ENCODE results near the gene PIH1D1. TPM values are rescaled to one million over a fixed set of nuclear protein-coding genes. Genes with fewer than 3 reads are reported as not detected.

Gene PIH1D1
- total and polyA plus RNA-seq, 4 donors, result 45.0 to 124 (median 64.2) TPM

DNA sequence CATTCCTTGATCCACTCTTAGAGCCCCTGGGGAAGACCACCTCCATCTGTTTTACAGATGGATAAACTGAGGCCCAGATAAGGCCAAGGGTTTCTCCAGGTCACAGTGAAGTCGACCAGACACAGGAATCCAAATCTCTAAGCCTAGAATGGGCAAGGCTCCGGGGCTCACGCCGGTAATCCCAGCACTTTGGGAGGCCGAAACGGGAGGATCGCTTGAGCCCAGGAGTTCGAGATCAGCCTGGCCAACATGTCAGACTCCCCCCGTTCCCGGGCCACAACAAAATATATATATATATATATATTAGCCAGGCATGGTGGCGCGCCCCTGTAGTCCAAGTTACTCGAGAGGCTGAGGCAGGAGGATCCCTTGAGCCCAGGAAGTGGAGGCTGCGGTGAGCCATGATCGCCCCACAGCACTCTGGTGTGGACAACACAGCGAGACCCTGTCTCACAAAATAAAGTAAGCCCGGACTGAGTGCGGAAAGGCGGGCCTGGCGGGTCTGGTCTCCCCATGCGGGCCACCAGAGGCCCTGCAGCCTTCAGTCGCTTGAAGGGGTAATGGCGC, 35.2 kb upstream of the PIH1D1 start:
- 64 to 66% methylated on average over 23 of the region's 23 CpGs for WGBS, 2 donors
- Histone ChIP-seq H3K4me1 (ENCODE audit: control insufficient read depth in 1 of 2, insufficient read depth in 2 of 2, low read length in 2 of 2) (no peaks in the 10 kb centered on the region), H3K9me3 (ENCODE audit: control insufficient read depth, low read length) (no peaks in the 10 kb centered on the region), H3K4me3 (ENCODE audit: low read length in 2 of 2) (no peak overlapping the region), H3K27ac (ENCODE audit: low read depth in 1 of 2, low read length in 2 of 2) (peak overlapping the region in 1 of 2 donors; percentile 66), H3K36me3 (ENCODE audit: control insufficient read depth in 1 of 2, insufficient read depth in 2 of 2, low read length in 1 of 2) (peaks cover 0 to 10% of the 10 kb centered on the region in 2 donors), H3K27me3 (ENCODE audit: control insufficient read depth in 1 of 2, insufficient read depth in 2 of 2, low read length in 1 of 2) (no peaks in the 10 kb centered on the region)
- intact Hi-C loops (cut with DNase I), result loop anchor here in 1 of 2 donors (1.0 kb wide), 1 partner anchor 10 kb away; the partner anchor contains the start of gene RPS11
- no peak for ATAC-seq (ENCODE audit: low FRiP score)
- no peak for DNase-seq

DNA sequence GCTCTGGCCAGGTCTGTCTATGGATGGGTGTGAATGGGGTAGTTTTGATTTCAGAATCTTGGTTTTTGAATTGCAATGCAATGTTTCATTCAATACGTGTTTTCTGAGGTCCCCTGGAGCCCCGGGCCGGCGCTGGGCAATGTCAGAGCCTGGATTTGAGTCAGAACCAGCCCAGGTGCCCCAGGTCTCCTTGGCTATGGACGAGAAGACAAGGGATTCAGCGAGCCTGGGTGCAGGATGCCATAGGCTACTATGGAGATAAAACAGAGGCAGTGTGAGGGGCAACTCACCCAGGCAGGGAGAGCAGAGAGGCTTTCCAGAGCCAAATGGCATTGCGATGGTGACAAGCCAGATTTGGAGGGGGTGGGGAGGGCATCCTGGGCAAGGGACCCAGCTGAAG, 34.6 kb upstream of the PIH1D1 start:
- no peaks in the 10 kb centered on the region for H3K4me1 ChIP-seq (ENCODE audit: control insufficient read depth in 1 of 2, insufficient read depth in 2 of 2, low read length in 2 of 2)
- no peaks in the 10 kb centered on the region for H3K9me3 ChIP-seq (ENCODE audit: control insufficient read depth, low read length)
- H3K27ac ChIP-seq (ENCODE audit: low read depth in 1 of 2, low read length in 2 of 2), result no peak overlapping the region
- H3K27me3 ChIP-seq (ENCODE audit: control insufficient read depth in 1 of 2, insufficient read depth in 2 of 2, low read length in 1 of 2), result no peaks in the 10 kb centered on the region
- intact Hi-C loops (cut with DNase I), result no loop called here
- DNase-seq (no peak), ATAC-seq (ENCODE audit: low FRiP score) (no peak)
- H3K36me3 ChIP-seq (ENCODE audit: control insufficient read depth in 1 of 2, insufficient read depth in 2 of 2, low read length in 1 of 2), result peaks cover 0 to 6% of the 10 kb centered on the region in 2 donors
- WGBS, 2 donors, result 86 to 88% methylated on average over 7 of the region's 7 CpGs
- H3K4me3 ChIP-seq (ENCODE audit: low read length in 2 of 2), result no peak overlapping the region

DNA sequence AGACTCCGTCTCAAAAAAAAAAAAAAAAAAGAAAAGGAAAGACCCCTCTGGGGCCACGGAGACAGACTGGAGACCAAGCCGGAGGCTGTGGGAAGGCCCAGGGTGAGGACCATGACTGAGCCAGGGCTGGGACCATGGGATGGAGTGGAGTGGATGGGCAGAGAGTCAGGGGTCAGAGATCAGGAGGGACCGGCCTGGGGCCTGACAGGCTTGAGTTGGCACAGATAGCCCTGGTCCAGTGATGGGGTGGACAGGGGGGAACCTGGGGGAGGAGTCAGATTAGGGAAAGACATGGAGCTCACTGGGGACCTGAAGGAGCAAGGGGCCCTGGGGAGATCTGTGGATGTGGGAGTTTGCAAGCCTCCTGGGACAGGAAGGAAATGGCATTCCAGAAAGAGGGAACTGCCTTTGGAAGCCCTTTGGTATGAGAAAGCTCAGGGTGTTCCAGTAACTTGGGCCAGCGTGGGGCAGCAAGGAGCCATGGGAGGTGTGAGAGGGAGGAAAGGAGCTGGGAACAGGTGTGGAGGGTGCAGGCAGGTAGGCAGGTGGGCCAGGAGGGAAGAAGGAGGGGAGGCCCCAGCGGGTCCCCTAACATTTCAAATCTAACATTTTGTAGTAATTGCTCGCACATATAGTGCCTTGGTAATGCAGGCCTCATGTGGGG, 29.5 kb upstream of the PIH1D1 start:
- DNase-seq (no peak), ATAC-seq (ENCODE audit: low FRiP score) (no peak)
- 87 to 90% methylated on average over 7 of the region's 7 CpGs for WGBS, 2 donors
- Histone ChIP-seq H3K36me3 (ENCODE audit: control insufficient read depth in 1 of 2, insufficient read depth in 2 of 2, low read length in 1 of 2) (no peaks in the 10 kb centered on the region), H3K9me3 (ENCODE audit: control insufficient read depth, low read length) (no peaks in the 10 kb centered on the region), H3K27me3 (ENCODE audit: control insufficient read depth in 1 of 2, insufficient read depth in 2 of 2, low read length in 1 of 2) (no peaks in the 10 kb centered on the region), H3K4me1 (ENCODE audit: control insufficient read depth in 1 of 2, insufficient read depth in 2 of 2, low read length in 2 of 2) (no peaks in the 10 kb centered on the region), H3K27ac (ENCODE audit: low read depth in 1 of 2, low read length in 2 of 2) (no peak overlapping the region), H3K4me3 (ENCODE audit: low read length in 2 of 2) (no peak overlapping the region)
- intact Hi-C loops (cut with DNase I), result no loop called here

DNA sequence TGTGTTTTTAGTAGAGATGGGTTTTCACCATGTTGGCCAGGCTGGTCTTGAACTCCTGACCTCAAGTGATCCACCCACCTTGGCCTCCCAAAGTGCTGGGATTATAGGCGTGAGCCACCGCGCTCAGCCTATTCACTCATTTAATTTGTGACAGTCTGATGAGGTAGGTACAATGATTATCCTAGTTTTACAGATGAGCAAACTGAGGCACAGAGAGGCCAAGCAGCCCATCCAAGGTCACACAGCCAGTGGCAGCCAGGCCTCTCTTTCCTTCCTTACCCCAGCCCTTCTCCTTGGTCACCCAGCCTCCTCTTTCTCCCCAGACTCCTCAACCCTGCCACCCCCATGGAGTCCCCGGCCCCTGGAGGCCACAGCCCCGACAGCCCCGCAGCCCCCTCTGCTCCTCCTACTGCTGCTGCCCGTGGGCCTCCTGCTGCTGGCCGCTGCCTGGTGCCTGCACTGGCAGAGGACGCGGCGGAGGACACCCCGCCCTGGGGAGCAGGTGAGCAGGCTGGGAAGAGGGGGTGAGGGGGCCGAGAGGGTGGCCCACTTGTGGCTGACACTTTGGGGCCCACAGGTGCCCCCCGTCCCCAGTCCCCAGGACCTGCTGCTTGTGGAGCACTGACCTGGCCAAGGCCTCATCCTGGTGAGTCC, 28.5 kb upstream of the PIH1D1 start:
- no peak overlapping the region for H3K27ac ChIP-seq (ENCODE audit: low read depth in 1 of 2, low read length in 2 of 2)
- intact Hi-C loops (cut with DNase I), result no loop called here
- no peaks in the 10 kb centered on the region for H3K9me3 ChIP-seq (ENCODE audit: control insufficient read depth, low read length)
- no peaks in the 10 kb centered on the region for H3K36me3 ChIP-seq (ENCODE audit: control insufficient read depth in 1 of 2, insufficient read depth in 2 of 2, low read length in 1 of 2)
- ATAC-seq (ENCODE audit: low FRiP score) (no peak), DNase-seq (no peak)
- WGBS, 2 donors, result 92 to 93% methylated on average over 14 of the region's 14 CpGs
- no peaks in the 10 kb centered on the region for H3K27me3 ChIP-seq (ENCODE audit: control insufficient read depth in 1 of 2, insufficient read depth in 2 of 2, low read length in 1 of 2)
- no peaks in the 10 kb centered on the region for H3K4me1 ChIP-seq (ENCODE audit: control insufficient read depth in 1 of 2, insufficient read depth in 2 of 2, low read length in 2 of 2)
- H3K4me3 ChIP-seq (ENCODE audit: low read length in 2 of 2), result no peak overlapping the region

DNA sequence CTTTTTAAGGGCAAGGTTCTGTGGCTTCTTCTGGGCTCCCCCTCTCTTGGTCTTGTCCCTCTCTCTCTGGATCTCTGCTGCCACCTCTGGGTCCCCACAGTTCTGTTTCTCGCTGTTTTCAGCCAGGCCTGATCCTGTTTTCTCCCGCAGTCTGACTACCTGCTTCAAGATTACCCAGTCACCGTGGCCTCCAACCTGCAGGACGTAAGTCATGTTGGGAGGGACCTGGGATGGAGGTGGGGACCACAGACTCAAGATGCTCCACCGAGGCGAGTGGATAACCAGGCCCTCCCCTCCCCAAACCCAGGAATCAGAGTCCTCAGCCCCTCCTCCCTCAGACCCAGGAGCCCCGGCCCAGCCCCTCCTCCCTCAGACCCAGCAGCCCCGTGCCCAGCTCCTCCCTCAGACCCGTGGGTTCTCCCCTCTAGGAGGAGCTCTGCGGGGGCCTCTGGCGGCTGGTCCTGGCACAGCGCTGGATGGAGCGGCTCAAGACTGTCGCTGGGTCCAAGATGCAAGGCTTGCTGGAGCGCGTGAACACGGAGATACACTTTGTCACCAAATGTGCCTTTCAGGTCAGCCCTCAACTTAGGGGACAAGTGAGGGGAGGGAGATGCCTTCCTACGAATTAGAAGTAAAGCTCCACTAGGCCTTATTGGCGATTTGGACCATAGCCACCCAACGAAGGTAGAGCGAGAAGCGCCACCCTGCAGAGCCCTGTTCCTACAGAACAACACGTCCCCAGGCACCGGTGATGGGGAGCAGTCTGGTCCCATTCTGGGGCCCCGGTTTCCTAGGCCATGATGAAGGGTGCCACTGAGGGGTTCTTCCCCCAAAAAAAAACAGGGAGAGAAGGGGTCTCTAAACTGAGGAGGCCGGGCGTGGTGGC, 24.6 kb upstream of the PIH1D1 start:
- Histone ChIP-seq H3K27ac (ENCODE audit: low read depth in 1 of 2, low read length in 2 of 2) (no peak overlapping the region), H3K27me3 (ENCODE audit: control insufficient read depth in 1 of 2, insufficient read depth in 2 of 2, low read length in 1 of 2) (no peaks in the 10 kb centered on the region), H3K36me3 (ENCODE audit: control insufficient read depth in 1 of 2, insufficient read depth in 2 of 2, low read length in 1 of 2) (no peaks in the 10 kb centered on the region), H3K9me3 (ENCODE audit: control insufficient read depth, low read length) (no peaks in the 10 kb centered on the region), H3K4me3 (ENCODE audit: low read length in 2 of 2) (no peak overlapping the region), H3K4me1 (ENCODE audit: control insufficient read depth in 1 of 2, insufficient read depth in 2 of 2, low read length in 2 of 2) (no peaks in the 10 kb centered on the region)
- WGBS, 2 donors, result 51 to 52% methylated on average over 23 to 27 of the region's 27 CpGs
- DNase-seq (peak in 1 of 2 donors; percentile 86), ATAC-seq (ENCODE audit: low FRiP score) (peak; percentile 53)
- intact Hi-C loops (cut with DNase I), result loop anchor here in 1 of 2 donors (2.0 kb wide), 1 partner anchor 71 kb away; no protein-coding TSS in a partner anchor

DNA sequence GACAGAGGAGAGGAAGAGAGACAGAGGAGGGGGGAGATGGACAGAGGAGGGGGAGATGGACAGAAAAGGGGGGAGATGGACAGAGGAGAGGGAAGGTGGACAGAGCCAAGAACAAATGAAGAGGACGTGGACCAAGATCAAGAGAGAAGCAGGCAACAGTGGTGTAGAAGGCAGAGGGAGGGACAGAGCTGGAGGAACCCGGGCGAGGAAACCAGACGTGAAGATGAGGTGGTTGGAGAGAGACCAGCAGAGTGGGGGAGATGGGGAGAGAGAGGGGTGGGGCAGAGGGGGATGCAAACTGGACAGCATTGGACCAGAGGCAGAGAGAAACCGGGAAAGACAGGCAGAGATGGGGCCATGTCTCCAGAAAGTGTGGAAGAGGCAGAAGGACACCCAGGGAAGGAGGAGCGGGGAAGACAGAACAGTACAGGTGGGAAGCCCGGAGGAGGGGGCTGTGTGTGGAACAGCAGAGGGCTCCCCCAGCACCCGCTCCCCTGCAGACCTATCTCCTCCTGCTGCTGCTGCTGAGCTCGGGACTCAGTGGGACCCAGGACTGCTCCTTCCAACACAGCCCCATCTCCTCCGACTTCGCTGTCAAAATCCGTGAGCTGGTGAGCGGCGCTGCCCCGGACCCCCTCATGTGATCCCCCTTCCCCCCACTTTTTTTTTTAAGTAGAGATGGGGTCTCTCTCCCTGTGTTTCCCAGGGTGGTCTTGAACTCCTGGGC, 23.7 kb upstream of the PIH1D1 start:
- no peak for ATAC-seq (ENCODE audit: low FRiP score)
- Histone ChIP-seq H3K9me3 (ENCODE audit: control insufficient read depth, low read length) (no peaks in the 10 kb centered on the region), H3K27ac (ENCODE audit: low read depth in 1 of 2, low read length in 2 of 2) (no peak overlapping the region), H3K27me3 (ENCODE audit: control insufficient read depth in 1 of 2, insufficient read depth in 2 of 2, low read length in 1 of 2) (no peaks in the 10 kb centered on the region), H3K4me1 (ENCODE audit: control insufficient read depth in 1 of 2, insufficient read depth in 2 of 2, low read length in 2 of 2) (no peaks in the 10 kb centered on the region), H3K4me3 (ENCODE audit: low read length in 2 of 2) (no peak overlapping the region), H3K36me3 (ENCODE audit: control insufficient read depth in 1 of 2, insufficient read depth in 2 of 2, low read length in 1 of 2) (no peaks in the 10 kb centered on the region)
- intact Hi-C loops (cut with DNase I), result loop anchor here in 1 of 2 donors (2.0 kb wide), 1 partner anchor 71 kb away; no protein-coding TSS in a partner anchor
- no peak for DNase-seq
- WGBS, 2 donors, result 63 to 69% methylated on average over 15 of the region's 15 CpGs

DNA sequence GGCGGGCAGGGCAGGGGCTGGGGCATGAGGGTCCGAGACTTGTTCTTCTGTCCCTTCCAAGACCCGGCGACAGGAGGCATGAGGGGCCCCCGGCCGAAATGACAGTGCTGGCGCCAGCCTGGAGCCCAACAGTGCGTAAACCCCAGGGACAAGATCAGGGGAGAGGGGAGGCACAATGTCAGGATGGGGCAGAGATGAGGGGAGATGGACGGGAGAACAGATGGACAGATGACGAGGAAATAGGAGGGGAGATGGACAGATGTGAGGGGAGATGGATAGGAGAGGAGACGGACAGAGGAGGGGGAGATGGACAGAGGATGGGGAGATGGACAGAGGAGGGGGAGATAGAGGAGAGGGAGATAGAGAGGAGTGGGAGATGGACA, 22.9 kb upstream of the PIH1D1 start:
- H3K36me3 ChIP-seq (ENCODE audit: control insufficient read depth in 1 of 2, insufficient read depth in 2 of 2, low read length in 1 of 2), result no peaks in the 10 kb centered on the region
- H3K27ac ChIP-seq (ENCODE audit: low read depth in 1 of 2, low read length in 2 of 2), result no peak overlapping the region
- 8% methylated on average over 11 of the region's 11 CpGs for WGBS, 2 donors
- no peaks in the 10 kb centered on the region for H3K9me3 ChIP-seq (ENCODE audit: control insufficient read depth, low read length)
- ATAC-seq (ENCODE audit: low FRiP score), result peak; percentile 1
- H3K27me3 ChIP-seq (ENCODE audit: control insufficient read depth in 1 of 2, insufficient read depth in 2 of 2, low read length in 1 of 2), result no peaks in the 10 kb centered on the region
- no peaks in the 10 kb centered on the region for H3K4me1 ChIP-seq (ENCODE audit: control insufficient read depth in 1 of 2, insufficient read depth in 2 of 2, low read length in 2 of 2)
- peak overlapping the region; percentile 85 to 86 for H3K4me3 ChIP-seq (ENCODE audit: low read length in 2 of 2)
- DNase-seq, result no peak
- intact Hi-C loops (cut with DNase I), result loop anchor here (2.0 to 5.0 kb wide), 2 partner anchors 72 to 73 kb away; no protein-coding TSS in a partner anchor

Measured in aorta (tissue), 5 donors.